GM19238 (cell line): ENCODE results near the gene HSPG2.
"Not testable (repeated sequence)": the region's sequence is repeated elsewhere in the genome, so short reads cannot be mapped to it uniquely, and the experiment has no call there.

Experiments used
- DNase-seq: peaks from one replicate; pipeline ENCODE4 v3.0.0; 2011; ENCODE audit warnings: low spot score; ENCODE audit not compliant: insufficient read length

The HSPG2 gene

DNA sequence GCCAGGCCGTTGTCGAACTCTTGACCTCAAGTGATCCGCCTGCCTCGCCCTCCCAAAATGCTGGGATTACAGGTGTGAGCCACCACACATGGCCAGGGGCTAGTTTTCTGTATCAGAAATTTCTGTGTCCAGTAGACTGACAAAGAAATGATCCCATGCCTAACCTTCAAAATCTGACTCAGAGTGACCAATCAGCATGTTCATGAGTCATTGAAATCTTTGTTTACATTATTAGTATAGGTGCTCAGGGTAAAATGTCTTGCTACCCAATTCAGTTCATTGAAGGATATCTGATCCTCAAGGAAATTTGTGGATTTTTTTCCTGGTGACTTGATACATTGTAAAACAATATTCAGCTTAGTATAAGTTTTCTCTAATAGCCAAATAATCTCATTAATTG, 136.0 kb downstream of the HSPG2 start:
- DNase-seq: no peak

DNA sequence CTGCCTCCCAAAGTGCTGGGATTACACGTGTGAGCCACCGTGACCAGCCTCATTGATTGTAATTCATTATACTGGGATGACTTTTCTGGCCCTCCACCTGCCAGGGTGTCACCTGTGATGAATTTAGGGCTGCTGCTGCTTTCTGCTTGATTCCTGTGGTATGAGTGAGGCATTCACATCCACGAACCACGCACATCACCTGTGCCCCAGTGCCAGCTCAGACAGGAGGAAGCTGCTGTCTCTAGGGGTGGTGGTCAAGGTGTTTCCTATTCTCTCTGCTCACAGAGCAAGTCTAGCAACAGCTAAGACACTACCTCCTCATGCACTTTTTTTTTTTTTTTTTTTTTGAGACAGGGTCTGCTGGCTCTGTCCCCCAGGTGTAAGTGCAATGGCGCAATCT, 137.4 kb downstream of the HSPG2 start:
- DNase-seq: no peak

DNA sequence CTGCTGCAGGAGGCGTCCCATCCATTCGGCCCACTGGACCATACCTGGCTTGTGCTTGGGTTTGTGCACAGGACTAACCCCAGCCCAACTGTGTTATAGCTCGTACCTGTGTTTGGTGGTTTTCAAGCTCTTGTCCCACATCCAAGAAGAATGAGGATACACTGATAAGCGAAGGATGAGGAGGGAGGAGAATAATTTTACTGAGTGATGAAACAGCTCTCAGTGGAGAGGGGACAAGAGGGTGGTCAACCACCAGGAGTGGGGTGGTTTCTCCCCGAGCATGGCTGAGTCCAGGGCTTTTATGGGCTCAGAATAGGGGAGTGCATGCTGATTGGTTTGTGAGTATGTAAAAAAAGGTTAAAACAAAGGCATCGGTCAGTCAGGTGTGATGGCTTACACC, 142.0 kb downstream of the HSPG2 start:
- DNase-seq: no peak

DNA sequence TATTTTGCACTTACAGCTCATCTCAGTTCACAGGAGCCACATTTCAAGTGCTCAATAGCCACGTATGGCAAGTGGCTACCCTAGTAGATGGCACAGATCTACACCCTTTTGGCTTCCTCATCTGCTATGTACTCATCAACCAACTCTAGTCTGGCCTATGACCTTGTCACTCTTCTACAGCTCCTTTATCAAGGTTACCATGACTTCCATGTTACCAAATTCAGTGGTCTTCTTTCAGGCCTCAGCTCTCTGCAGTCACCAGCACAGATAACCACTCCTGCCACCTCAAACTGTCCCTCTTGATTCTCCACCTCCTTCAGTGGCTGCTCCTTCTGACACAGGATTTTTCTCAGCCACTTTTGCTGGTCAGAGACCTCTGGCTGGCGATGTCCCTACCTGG, 142.5 kb downstream of the HSPG2 start:
- no peak for DNase-seq

DNA sequence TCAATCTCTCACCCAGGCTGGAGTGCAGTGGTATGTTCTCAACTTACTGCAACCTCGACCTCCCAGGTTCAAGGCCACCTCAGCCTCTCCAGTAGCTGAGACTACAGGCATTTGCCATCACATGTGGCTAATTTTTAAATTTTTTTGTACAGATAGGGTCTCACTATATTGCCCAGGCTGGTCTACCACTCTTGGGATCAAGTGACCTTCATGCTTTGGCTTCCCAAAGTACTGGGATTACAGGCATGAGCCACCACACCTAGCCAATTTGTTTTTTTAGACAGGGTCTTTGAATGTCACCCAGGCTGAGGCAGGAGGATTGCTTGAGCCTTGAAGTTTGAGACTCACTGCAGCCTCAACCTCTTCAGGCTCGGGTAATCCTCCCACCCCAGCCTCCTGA, 144.0 kb downstream of the HSPG2 start:
- no peak for DNase-seq

DNA sequence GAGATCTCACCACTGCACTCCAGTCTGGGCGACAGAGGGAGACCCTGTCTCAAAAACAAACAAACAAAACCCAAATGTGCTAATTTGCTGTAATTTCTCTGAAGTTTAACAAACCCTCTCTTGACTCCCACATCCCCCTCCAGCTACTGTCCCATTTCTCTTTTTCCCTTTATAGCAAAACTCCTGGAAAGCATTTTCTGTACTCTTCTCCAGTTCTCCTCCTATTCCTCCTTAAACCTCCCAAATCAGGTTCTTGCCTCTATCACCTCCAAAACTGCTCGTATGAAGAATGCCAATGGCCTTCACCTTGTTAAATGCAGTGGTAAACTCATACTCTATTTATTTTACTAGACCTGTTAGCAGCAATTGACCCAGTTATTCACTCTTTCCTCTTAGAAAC, 150.5 kb downstream of the HSPG2 start:
- no peak for DNase-seq

DNA sequence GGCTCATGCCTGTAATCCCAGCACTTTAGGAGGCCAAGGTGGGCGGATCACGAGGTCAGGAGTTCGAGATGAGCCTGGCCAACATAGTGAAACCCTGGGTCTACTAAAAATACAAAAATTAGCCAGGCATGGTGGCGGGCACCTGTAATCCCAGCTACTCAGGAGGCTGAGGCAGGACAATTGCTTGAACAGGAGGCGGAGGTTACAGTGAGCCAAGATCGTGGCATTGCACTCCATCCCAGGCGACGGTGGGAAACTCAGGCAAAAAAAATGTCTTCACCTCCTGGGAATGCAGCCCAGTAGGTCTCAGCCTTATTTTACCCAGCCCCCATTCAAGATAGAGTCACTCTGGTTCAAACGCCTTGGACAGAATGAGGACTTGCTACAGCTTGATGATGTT, 151.3 kb downstream of the HSPG2 start:
- not testable (repeated sequence) for DNase-seq

DNA sequence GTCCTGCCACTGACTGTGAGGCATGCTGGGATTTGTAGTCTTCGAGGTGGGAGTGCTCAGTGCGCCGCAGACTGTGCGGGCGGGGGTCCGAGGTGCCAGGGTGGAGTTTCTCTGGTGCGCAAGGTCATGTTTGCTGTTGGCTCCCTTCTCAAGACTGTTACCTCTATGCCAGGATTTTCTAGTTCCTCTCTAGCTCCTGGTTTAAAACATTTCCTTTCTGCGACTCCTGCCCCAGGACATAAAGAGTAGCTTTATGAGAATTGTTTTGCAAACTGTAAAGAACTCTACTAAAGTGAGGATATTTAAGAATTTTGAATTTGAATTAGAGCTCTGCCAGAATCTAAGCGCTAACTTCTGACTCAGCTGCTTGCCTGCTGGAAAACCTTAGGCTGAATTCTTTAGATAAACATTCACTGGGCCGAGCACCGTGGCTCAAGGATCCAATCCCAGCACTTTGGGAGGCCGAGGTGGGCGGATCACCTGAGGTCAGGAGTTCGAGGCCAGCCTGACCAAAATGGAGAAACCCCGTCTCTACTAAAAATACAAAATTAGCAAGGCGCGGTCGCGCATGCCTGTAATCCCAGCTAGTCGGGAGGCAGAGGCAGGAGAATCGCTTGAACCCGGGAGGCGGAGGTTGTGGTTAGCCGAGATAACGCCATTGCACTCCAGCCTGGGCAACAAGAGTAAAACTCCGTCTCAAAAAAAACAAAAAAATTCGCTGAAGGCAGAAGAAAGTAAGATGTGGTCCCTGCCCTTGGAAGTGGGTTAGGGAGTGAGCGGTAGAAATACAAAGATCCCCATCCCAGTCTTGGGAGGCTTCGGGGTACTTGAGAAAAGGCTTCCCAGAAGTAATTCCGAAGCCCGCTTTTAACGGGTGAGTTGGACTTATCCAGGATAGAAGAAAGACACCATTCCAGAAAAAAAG, 153.2 kb downstream of the HSPG2 start:
- DNase-seq: peak; percentile 77

DNA sequence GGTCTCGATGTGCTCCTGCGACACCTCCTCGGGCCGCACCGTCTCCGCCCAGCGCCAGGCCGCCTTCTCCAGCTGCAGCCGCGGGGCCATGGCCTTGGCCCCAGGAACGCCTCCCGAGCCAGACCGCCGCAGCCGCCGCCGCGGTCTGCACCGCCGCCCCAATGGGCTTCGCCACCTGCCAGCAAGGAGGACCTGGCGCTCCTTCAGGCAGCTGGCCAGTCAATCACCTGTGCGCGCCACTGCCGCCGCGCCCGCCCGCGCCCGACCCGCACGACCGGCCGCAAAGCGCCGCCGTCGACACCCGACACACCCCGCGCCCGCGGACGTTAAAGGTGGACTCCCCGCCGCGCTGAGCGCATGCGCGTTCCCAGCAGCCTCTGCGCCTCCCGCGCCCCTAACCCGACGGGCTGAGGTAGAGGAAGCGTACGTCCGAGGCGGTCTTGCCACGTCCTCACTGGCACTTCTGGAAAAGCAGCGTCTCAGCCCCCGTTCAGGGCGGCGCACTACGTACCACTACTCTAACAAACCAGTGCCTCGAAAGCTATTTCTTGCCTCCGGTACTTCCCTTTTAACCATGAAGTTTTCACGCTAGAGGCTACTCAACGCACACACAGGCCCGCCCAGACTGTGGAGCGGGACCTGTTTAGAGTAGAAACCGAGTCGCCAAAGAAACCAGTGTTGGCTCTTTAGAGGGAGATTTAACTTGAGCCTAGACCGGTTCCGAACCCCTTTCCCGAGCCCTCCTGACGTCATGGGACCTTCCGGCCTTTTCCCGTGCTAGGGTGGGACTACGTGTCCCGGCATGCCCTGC, 154.0 kb downstream of the HSPG2 start, which contains the start of gene USP48:
Gene USP48 (minus strand): TSS at position 282 of the 811 bp plus-strand sequence. CDS start 192 bp downstream, at position 90.
- DNase-seq: peak; percentile 69

DNA sequence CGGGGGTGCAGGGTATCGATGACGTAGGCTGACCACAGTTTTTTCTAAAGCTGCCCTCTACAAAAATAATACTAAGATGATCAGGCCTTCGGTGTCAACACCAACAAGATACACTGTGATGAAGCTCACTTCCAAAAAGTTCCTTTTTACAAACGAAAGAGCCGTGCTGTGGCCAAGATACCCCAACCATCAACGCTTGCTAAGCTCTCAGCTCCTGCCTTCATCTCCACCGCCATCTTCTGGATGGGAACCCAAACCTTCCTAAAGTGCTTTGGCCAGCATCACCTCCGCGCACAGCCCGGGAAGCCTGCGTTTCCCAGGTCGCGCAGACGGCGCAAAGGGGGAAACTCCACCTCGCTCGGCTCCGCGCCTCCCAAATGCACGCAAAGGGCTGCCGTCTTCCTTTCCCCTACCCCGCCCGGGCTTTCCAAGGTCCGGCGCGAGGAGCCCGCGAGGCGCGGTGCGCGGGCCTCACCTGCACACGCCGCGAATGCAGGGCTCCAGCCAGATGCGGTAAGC, 154.7 kb downstream of the HSPG2 start:
- no peak for DNase-seq

DNA sequence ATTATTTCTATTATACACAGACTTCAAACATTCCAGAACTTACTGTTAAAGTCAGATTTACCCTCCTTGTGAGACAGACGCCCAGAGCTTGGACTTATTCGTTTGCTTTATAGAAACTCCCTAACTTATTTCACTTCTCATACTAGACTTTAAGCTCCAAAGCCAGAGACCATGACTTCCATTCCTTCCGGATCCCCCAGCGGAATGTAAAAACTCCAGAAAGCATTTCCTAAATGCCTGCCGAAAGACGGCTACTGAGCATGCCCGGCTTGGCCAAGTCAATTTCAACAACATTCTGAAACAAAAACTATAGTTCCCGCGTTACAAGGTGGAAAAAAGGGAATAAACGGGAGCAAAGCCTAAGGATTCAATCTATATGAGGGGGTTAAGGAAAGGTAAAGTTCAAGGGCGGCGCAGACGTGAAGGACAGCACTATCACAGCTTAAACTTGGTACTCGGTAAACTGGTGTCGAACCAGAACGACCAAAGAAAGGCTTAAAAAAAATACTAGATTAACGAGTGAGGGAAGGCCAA, 155.2 kb downstream of the HSPG2 start:
- DNase-seq: no peak

DNA sequence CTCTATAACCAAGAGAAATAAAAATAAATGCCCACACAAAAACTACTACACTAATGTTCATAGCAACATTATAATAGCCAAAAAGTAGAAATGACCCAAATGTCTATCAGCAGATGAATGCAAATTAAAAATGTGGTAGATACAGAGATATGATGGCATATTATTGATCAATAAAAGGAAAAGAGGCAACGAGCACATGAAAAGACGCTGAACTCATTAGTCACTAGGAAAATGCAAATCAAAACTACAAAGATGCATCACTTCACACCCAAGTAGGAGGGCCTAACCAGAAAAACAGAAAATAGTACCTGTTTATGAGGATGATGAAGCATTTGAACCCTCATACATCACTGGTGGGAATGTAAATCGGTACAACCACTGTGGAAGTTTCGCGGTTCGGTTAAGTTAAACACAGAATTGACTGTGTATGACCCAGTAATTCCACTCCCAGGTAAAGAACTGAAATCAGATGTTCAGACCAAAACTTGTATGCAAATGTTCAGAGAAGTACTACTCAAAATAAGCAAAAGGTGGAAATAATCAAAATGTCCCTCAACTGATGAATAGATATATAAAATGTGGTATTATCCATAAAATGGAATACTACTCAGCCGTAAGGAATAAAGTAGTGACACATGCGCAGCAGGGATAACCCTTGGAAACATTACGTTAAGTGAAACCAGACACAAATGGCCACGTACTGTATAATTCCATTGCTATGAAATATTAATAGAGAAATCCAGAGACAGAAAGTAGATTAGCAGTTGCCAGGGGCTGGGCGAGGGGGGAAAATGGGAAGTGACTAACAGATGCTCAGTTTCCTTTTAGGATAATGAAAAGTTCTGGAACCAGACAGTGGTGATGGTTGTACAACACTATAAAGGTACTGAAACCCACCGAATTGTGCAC, 157.2 kb downstream of the HSPG2 start:
- no peak for DNase-seq

DNA sequence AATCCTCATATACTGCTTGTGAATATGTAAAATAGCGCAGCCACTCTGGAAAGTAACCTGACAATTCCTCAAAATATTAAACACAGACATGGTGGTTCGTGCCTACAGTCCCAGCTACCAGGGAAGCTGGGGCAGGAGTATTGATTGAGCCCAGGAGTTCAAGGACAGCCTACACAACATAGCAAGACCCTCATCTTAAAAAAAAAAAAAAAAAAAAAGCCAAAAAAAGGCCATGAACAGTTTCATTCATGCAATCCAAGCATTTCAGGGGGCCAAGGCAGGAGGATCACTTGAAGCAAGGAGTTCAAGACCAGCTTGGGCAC, 158.7 kb downstream of the HSPG2 start:
- no peak for DNase-seq

DNA sequence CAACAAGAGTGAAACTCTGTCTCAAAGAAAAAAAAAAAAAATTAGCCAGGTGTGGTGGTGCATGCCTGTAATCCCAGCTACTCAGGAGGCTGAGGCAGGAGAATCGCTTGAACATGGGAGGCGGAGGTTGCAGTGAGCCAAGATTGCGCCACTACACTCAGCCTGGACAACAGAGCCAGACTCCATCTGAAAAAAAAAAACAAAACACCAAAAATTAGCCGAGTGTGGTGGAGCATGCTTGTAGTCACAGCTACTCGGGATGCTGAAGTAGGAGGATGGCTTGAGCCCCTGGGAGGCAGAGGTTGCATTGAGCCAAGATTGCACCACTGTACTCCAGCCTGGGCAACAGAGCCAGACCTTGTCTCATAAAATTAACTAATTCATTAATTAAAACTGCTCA, 160.2 kb downstream of the HSPG2 start:
- not testable (repeated sequence) for DNase-seq

DNA sequence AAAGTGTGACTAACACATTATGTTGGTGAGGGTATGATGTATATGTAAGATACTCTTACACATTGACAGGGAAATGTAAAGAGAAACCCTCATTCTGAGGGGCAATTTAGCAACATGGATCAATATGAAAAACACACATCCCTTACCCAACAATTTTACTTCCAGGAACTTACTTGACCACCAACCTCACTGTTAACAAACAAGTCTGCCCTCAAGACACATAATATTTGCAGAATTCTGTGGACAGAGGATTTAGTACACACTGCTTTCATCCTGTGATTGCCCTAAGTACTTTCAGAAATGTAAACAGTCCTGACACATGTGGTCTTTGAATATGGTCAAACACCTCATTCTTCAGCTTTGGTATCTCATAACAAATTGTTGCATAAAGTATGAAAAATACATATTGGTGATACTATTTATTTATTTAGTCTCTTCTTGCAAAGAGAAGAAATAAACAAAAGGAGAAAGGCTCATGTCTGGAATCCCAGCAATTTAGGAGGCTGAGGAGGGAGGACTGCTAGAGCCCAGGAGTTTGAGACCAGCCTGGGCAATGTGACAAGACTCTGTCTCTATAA, 161.0 kb downstream of the HSPG2 start:
- DNase-seq: no peak

DNA sequence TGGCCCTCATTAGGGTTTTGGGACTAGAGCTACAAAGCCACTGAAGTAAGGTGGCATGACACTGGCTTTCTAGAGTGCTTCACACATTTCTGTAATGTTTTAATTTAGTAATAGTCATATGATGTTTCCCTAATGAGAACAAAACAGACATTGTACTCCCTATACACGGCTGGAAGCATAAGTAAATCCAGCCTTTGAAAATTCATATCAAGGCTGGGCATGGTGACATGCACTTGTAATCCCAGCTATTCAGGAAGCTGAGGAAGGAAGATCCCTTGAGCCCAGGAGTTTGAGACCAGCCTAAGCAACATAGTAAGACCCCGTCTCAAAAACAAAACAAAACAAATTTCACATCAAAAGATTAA, 161.6 kb downstream of the HSPG2 start:
- DNase-seq: no peak

DNA sequence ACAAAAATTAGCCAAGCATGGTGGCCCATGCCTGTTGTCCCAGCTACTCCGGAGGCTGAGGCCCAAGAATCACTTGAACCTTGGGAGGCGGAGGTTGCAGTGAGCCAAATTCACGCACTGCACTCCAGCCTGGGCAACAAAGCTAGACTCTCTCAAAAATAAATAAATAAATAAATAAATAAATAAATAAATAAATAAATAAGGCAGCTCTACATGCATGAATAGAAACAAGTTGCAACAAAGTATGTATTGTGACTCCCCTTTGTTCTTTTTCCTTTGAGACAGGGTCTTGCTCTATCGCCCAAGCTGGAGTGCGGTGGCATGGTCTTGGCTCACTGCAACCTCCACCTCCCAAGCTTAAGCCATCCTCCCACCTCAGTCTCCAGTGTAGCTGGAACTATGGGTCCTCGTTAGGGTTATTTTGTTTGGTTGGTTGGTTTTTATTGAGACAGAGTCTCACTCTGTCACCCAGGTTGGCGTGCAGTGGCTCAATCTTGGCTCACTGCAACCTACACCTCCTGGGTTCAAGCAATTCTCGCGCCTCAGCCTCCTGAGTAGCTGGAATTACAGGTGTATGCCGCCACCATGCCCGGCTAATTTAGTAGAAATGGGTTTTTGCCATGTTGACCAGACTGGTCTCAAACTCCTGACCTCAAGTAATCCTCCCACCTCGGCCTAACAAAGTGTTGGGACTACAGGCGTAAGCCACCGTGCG, 162.1 kb downstream of the HSPG2 start:
- DNase-seq: no peak

DNA sequence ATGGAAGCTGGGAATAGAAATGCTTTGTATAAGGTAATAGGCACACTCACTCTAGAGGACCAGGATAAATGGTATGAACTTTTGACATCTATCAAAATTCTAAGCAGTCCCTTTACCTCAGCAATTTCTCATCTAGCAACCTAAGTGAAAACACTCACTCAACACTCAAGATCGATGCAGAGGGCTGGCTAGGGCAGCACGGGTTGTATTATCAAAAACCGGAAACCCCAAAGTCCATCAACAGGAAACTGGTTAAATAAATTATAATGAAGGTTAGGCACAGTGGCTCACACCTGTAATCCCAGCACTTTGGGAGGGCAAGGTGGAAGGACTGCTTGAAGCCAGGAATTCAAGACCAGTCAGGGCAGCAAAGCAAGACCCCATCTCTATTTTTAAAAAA, 163.5 kb downstream of the HSPG2 start:
- no peak for DNase-seq
